GM19351 (cell line): Measurements from ENCODE around the gene KIRREL3.

Experiments
- ATAC-seq: cut with Tn5 transposase; IDR thresholded peaks from one replicate; pipeline ENCODE4 v1.9.1; 2021; ENCODE audit warnings: mild to moderate bottlenecking, moderate library complexity; ENCODE audit not compliant: unreplicated experiment

Gene KIRREL3

GRCh38 chr11:126722006-126722736, 278.4 kb downstream of the KIRREL3 start:
- ATAC-seq, result no peak

GRCh38 chr11:126720539-126721235, 279.9 kb downstream of the KIRREL3 start:
- no peak for ATAC-seq

DNA sequence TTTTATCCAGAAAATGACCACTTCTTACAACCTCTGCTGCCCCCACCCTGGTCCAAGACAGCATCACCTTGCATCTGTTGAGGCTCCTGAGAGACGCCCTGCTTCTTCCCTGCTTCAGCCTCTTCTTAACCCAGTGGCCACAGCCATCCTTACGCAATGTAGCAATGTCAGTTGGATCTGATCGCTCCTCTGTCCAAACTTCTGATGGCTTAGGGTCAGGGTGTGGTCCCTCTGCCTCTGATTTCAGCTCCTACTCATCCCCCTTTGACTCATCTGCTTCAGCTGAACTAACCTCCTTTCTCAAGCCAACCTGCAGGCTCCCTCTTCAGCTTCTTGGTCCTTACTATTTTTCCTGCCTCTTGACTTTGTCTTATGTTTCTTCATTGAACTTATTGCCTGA, 280.8 kb downstream of the KIRREL3 start:
- ATAC-seq, result no peak

- no peak for ATAC-seq
These were observed 282.3 kb downstream of the KIRREL3 start for GRCh38 chr11:126718276-126718675.

GRCh38 chr11:126716456-126717083, 284.0 kb downstream of the KIRREL3 start:
- ATAC-seq, result peak; percentile 76

GRCh38 chr11:126713806-126714205, 286.8 kb downstream of the KIRREL3 start:
- ATAC-seq, result no peak

GRCh38 chr11:126711977-126712625, 288.5 kb downstream of the KIRREL3 start:
- ATAC-seq, result no peak

DNA sequence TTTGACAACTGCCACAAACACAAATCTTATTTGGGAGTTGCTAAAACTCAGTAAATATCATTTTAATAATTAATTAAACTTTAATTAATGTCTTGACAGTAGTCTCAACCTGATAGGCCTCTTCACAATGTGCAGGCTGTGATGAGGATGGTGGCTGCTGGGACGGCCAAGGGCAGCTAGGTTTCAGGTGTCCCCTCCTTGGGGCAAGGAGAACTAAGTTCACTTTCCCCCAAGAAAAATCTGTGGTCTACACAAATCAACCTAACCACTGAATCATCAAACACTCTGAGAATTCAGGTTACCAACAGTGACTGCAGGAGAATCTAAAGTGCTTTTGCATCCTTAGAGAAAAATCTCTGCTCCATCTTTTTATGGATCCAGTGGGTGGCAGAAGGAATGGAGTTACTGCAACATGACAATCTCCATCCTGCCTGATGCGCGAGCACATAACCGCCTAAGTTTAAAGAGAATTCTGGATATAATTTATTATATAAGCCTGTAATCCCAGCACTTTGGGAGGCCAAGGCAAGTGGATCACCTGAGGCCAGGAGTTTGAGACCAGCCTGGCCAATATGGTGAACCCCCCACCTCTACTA, 289.7 kb downstream of the KIRREL3 start:
- ATAC-seq, result no peak

GRCh38 chr11:126707498-126707897, 293.1 kb downstream of the KIRREL3 start:
- no peak for ATAC-seq

GRCh38 chr11:126704096-126704495, 296.5 kb downstream of the KIRREL3 start:
- no peak for ATAC-seq

- no peak for ATAC-seq
These were observed 296.9 kb downstream of the KIRREL3 start for GRCh38 chr11:126703662-126704061.

DNA sequence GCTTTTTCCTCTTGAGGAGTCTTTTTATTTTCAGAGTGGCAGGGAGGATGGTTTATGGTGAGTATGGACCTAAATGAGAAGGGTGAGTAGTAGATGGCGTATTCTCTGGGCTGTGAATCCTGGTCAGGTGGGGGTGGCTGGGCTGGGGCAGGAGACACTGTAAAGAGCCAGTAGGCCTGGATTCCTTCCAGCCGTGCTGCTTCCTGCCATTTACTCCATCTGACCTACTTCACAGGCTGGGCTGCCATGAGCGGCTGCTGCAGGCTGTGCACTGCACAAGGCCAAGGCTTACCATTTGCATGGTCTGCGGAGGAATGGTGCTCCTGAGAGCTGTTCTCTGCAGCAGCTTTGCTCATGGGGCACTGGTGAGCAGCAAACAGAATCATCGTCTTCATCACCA, 297.6 kb downstream of the KIRREL3 start:
- no peak for ATAC-seq

DNA sequence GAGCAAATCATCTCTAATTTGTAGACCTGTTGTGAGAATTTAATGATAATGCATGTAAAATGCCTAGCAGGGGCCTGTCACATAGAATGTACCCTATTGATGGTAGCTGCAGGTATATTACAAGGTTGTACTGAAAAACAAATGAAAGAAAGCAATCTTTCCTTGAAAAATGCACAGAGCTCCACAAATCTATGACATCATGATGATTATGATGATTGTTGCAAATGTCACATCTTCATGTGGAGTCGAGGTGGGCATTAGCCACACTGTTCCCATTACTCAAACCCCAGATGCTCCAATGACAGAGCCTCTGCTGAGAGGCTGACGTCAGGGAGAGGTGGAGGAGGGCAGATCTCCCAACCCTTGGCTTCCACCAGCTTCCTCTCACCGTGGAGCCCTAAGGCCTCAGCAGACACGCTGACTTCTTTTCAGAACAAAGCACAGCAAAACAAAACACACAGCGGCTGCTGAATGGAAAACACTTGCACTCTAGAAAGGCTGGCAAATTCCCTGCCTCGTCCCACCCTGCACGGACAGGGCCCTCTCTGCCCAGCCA, 298.3 kb downstream of the KIRREL3 start:
- no peak for ATAC-seq

- no peak for ATAC-seq
These were observed 299.1 kb downstream of the KIRREL3 start for GRCh38 chr11:126701520-126701897.

GRCh38 chr11:126700768-126701519, 299.6 kb downstream of the KIRREL3 start:
- ATAC-seq, result peak; percentile 89

- no peak for ATAC-seq
These were observed 302.0 kb downstream of the KIRREL3 start for GRCh38 chr11:126698576-126698975.

- ATAC-seq, result no peak
These were observed 302.6 kb downstream of the KIRREL3 start for GRCh38 chr11:126697936-126698335.

GRCh38 chr11:126696982-126697381, 303.6 kb downstream of the KIRREL3 start:
- no peak for ATAC-seq

GRCh38 chr11:126695293-126695692, 305.3 kb downstream of the KIRREL3 start:
- no peak for ATAC-seq

- no peak for ATAC-seq
These were observed 306.4 kb downstream of the KIRREL3 start for GRCh38 chr11:126694065-126694625.
